ENCODE measurements around the gene CAMKMT. TPM values are rescaled to one million over a fixed set of nuclear protein-coding genes. Genes with fewer than 3 reads are reported as not detected.

Gene CAMKMT
- total RNA-seq, 4 donors from 2014 or later, result 2.9 to 18.8 (median 11.2) TPM

GRCh38 chr2:44515416-44515815 lies 153.7 kb downstream of the CAMKMT start:
- Histone ChIP-seq H3K27ac (no peak overlapping the region), H3K4me1 (no peaks in the 10 kb centered on the region), H3K9me3 (no peaks in the 10 kb centered on the region), H3K27me3 (no peaks in the 10 kb centered on the region), H3K36me3 (no peaks in the 10 kb centered on the region), H3K4me3 (no peak overlapping the region)
- TF ChIP-seq CTCF (IDR thresholded peaks at IDR 0.05) (no peak), POLR2A (IDR thresholded peaks at IDR 0.05) (no peak)
- intact Hi-C loops (cut with DNase I; ENCODE audit: low total_unique reads), result no loop called here
- DNase-seq, result no peak

- Histone ChIP-seq H3K9me3 (peaks cover 0 to 5% of the 10 kb centered on the region in 2 donors), H3K4me3 (no peak overlapping the region), H3K27ac (no peak overlapping the region), H3K27me3 (no peaks in the 10 kb centered on the region), H3K36me3 (no peaks in the 10 kb centered on the region), H3K4me1 (no peaks in the 10 kb centered on the region)
- intact Hi-C loops (cut with DNase I; ENCODE audit: low total_unique reads), result no loop called here
- no peak for TF ChIP-seq POLR2A (IDR thresholded peaks at IDR 0.05)
- no peak for DNase-seq
These were observed 157.3 kb downstream of the CAMKMT start for GRCh38 chr2:44519026-44519425.

DNA sequence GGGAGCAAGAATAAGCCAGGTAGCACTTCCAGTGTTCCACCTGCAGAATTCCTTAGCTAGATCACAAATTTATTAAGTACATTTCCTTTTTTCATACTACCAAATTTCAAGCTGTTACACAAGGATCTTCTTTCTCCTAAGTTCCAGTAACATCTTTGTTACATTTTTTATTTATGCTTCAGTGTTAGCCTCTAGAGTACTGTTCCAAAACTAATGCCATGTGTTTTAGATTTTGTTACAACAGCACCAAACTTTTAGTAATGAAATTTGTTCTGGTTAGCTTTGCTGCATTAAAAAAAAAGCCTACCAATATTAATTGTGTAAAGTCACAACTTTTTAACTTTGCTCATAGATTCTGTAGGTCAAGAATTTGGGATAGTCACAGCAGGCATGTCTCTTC lies 161.1 kb downstream of the CAMKMT start:
- H3K27me3 ChIP-seq, result no peaks in the 10 kb centered on the region
- H3K4me3 ChIP-seq, result no peak overlapping the region
- no peak overlapping the region for H3K27ac ChIP-seq
- H3K9me3 ChIP-seq, result peaks cover 0 to 5% of the 10 kb centered on the region in 2 donors
- no peaks in the 10 kb centered on the region for H3K36me3 ChIP-seq
- DNase-seq, result no peak
- intact Hi-C loops (cut with DNase I; ENCODE audit: low total_unique reads), result no loop called here
- TF ChIP-seq POLR2A (IDR thresholded peaks at IDR 0.05) (no peak), CTCF (IDR thresholded peaks at IDR 0.05) (no peak)
- no peaks in the 10 kb centered on the region for H3K4me1 ChIP-seq

DNA sequence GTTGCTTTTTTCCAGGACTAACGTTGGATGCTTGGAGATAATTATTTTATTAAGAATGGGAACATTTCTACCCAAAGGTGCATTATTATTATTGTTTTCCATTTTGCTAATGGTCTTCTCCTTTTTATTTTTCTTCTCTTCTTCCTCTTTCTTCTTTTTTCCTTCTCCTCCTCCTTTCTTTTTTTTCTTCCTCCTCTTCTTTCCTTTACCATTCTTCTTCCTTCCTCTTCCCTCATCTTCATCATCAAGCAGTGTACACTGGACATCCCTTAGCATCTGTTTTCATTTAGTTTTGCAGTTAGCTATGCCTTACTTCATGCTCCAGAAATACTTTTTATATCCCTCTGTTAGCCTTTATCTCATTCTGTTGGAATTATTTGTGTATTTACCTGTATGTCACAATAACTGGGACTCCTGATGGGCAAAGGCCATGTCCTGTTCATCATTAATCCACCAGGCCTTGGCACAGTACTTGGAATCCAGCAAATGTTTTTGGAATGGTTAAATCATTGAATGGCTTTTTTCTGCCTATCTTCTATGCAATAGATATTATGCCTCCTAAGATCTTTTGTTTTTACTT lies 162.7 kb downstream of the CAMKMT start:
- H3K4me1 ChIP-seq, result no peaks in the 10 kb centered on the region
- no peak for DNase-seq
- peaks cover 0 to 5% of the 10 kb centered on the region in 2 donors for H3K9me3 ChIP-seq
- no peaks in the 10 kb centered on the region for H3K36me3 ChIP-seq
- no peaks in the 10 kb centered on the region for H3K27me3 ChIP-seq
- intact Hi-C loops (cut with DNase I; ENCODE audit: low total_unique reads), result no loop called here
- no peak for TF ChIP-seq CTCF (IDR thresholded peaks at IDR 0.05)
- no peak for TF ChIP-seq POLR2A (IDR thresholded peaks at IDR 0.05)
- no peak overlapping the region for H3K4me3 ChIP-seq
- no peak overlapping the region for H3K27ac ChIP-seq

DNA sequence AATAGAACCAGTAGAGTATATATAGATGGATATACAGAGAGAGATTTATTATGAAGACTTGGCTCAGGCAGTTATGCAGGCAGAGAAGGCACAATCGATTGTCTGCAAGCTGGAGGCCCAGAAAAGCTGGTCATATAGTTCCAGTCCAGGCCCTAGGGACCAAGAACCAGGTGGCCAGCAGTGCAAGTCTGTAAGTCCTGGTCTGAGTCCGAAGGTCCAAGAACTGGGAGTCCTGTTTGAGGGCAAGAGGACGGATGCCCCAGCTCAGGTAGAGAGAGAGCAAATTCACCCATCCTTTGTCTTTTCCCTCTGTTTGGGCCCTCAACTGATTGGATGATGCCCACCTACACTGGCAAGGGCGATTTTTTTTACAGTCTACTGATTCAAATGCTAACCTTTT lies 164.6 kb downstream of the CAMKMT start:
- H3K4me1 ChIP-seq, result no peaks in the 10 kb centered on the region
- H3K27me3 ChIP-seq, result no peaks in the 10 kb centered on the region
- DNase-seq, result no peak
- intact Hi-C loops (cut with DNase I; ENCODE audit: low total_unique reads), result no loop called here
- no peak overlapping the region for H3K27ac ChIP-seq
- no peak for TF ChIP-seq CTCF (IDR thresholded peaks at IDR 0.05)
- no peak for TF ChIP-seq POLR2A (IDR thresholded peaks at IDR 0.05)
- H3K9me3 ChIP-seq, result peaks cover 0 to 5% of the 10 kb centered on the region in 2 donors
- H3K36me3 ChIP-seq, result no peaks in the 10 kb centered on the region
- H3K4me3 ChIP-seq, result no peak overlapping the region

DNA sequence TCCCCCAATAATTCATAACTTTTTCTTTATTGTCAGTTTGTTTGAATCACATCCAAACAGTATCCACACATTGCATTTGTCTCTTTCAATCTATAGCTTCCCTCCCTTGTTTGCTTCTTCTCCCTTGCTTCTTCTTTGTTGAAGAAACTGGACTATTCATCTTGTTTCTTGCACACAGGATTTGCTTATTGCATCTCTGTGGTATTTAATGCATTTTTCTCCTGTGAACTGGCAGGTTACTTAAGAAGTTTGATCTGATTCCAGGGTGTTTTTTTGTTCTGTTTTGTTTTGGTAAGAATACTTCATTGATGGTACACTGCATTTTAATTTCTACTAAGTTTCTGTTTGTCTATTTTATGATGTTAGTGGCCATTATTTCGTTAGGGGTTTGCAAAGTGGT lies 166.8 kb downstream of the CAMKMT start:
- intact Hi-C loops (cut with DNase I; ENCODE audit: low total_unique reads), result no loop called here
- TF ChIP-seq CTCF (IDR thresholded peaks at IDR 0.05) (no peak), POLR2A (IDR thresholded peaks at IDR 0.05) (no peak)
- DNase-seq, result no peak
- no peak overlapping the region for H3K27ac ChIP-seq
- no peaks in the 10 kb centered on the region for H3K4me1 ChIP-seq
- no peaks in the 10 kb centered on the region for H3K27me3 ChIP-seq
- H3K4me3 ChIP-seq, result no peak overlapping the region
- no peaks in the 10 kb centered on the region for H3K9me3 ChIP-seq
- H3K36me3 ChIP-seq, result no peaks in the 10 kb centered on the region
